ENCODE measurements around the gene MAP4K4.
A peak's percentile ranks its signal among the peaks of the same experiment; 100 is the strongest.
"Not testable (repeated sequence)": the region's sequence is repeated elsewhere in the genome, so short reads cannot be mapped to it uniquely, and the experiment has no call there.

The MAP4K4 gene

DNA sequence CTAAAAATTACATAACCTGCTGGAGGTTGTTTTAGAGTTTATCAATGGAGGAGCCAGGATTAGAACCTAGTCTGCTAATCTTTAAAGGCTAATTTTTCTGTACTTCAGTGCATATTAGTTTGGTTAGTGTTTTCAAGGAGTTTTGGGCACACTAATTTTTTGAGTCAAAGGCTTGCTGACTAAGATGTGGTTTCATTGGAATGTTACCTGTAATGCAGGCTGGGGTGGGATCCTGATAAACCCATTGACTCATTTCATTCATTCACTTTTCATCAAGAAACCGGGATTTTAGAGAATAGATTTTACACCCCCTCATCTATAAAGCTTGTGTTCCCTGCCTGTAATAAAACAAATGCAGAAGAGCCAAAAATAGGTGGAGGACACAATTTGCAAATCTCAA lies 202.4 kb downstream of the MAP4K4 start:
- no peak for DNase-seq
- intact Hi-C loops (cut with DNase I): no loop called here

DNA sequence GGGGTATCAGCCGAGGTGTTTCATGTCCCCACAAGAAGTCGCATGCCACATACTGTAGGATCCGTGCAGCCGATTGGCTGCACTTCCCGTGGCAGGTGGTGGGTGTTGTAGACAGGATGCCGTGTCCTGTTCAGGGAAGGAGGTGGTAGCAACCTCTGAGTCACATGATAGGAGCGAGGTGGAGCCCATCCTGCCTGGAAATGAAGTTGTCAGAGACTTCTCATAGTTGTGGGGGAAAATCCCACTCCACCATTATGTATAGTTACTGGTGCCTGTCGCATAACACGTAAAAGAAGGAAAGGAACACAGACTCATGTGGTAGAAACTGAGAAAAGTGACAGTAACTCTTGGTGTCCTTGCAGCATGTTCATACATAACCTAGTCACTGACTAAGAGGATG lies 202.9 kb downstream of the MAP4K4 start:
- intact Hi-C loops (cut with DNase I): no loop called here
- DNase-seq: no peak

GRCh38 chr2:101901241-101901640 lies 203.7 kb downstream of the MAP4K4 start:
- no peak for DNase-seq
- intact Hi-C loops (cut with DNase I): no loop called here

GRCh38 chr2:101902169-101902568 lies 204.7 kb downstream of the MAP4K4 start:
- no peak for DNase-seq
- intact Hi-C loops (cut with DNase I): no loop called here

DNA sequence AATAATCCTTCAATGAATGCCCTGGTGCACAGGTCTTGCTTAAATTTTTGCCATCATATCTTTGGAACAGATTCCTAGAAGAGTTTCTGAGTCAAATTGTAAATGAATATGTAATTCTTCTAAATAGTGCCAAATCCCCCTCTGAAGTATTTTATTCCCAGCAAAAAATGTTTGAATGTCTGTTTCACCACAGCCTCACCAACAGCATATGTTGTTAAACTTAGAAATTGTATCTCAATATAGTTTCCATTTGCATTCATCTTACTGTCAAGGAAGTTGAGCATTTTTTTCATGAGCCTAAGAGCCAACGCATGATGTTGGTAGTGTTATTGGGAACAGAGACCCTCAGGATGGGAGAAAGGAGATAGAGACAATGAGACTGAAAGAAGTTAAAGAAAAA lies 207.4 kb downstream of the MAP4K4 start:
- intact Hi-C loops (cut with DNase I): no loop called here
- no peak for DNase-seq

DNA sequence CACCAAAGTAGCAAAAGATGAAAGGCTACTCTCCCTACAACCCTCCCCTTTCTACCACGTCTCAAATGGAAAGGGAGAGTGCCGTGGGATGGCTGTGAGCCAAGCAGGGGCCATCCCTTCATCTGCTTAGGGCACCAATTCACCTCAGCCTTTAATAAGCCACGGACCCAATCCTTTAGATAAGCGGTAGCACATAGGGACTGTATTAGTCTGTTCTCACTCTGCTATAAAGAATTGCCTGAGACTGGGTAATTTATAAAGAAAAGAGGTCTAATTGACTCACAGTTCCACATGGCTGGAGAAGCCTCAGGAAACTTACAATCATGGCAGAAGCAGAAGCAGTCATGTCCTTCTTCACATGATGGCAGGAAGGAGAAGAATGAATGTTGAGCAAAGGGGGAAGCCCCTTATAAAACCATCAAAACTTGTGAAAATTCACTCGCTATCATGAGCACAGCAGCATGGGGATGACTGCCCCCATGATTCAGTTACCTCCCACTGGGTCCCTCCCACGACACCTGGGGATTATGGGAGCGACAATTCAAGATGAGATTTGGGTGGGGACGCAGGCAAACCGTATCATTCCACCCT lies 208.3 kb downstream of the MAP4K4 start:
- DNase-seq: no peak
- intact Hi-C loops (cut with DNase I): no loop called here

DNA sequence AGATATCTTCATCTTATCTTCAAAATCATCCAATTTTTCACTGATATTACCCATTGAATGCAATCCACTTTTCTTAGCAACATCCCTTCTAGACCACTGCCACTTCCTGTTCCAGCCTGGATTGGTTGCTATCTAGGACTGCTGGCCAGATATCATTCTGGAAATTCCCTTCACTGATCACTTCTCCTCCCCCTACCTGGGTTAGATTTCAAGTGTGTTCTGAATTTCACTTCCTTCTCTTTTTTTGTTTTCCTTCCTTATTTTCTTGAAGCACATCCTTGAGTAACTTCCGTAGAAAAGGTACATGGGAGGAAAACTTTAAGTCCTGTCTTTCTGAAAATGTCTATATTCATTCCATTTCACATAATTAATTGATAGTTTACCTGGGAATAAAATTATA lies 212.3 kb downstream of the MAP4K4 start:
- no peak for DNase-seq
- intact Hi-C loops (cut with DNase I): no loop called here

DNA sequence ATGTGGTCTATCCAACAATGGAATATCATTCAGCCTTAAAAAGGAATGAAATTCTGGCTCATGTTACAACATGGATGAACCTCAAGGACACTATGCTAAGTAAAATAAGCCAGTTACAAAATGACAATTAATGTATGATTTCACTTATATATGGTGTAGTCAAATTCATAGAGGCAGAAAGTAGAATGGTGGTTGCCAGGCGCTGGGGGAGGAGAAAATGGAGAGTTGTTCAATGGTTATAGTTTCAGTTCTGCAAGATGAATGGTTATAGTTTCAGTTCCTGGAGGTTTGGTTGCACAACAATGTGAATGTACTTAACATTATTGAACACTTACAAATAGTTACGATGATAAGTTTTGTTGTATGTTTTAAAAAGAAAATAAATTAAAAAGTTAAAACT lies 215.0 kb downstream of the MAP4K4 start:
- intact Hi-C loops (cut with DNase I): no loop called here
- no peak for DNase-seq

- DNase-seq: peak in 3 of 42 donors; percentile 11 to 20 (median 13)
These were observed 223.9 kb downstream of the MAP4K4 start for GRCh38 chr2:101921319-101921952.

DNA sequence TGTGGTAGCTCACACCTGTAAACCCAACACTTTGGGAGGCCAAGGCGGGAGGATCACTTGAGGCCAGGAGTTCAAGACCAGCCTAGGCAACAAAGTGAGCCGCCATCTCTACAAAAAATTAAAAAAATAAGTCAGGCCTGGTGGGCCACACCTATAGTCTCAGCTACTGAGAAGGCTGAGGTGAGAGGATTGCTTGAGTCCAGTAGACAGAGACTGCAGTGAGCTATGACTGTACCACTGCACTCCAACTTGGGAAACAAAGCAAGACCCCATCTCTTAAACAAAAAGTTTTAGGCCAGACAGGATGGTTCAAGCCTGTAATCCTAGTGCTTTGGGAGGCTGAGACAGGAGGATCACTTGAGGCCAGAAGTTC lies 224.4 kb downstream of the MAP4K4 start:
- intact Hi-C loops (cut with DNase I): no loop called here
- no peak for DNase-seq

More at GRCh38 chr2:101921319-101921952, 223.9 kb downstream of the MAP4K4 start:
- intact Hi-C loops (cut with DNase I): no loop called here

- DNase-seq: not testable (repeated sequence)
These were observed 226.8 kb downstream of the MAP4K4 start for GRCh38 chr2:101924311-101924710.

DNA sequence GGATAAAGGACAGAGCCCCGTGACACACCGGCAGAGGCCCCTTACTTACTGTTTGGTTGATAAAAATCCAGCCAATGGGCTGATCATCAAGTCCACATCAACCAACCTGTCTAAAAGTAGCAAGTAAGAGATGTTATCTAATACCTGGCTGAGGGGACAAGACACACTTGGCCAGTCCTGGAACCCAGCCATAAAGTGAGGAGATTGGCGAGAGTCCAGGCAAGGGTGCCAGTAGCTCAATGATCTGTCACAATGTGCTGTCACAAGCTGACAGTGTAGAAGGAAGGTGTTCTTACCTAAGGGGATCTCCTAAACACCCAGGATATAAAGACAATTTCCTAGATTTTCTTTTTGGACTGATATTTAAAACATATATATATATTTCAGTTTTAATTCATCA lies 232.5 kb downstream of the MAP4K4 start:
- no peak for DNase-seq
- intact Hi-C loops (cut with DNase I): no loop called here

More at GRCh38 chr2:101924311-101924710, 226.8 kb downstream of the MAP4K4 start:
- intact Hi-C loops (cut with DNase I): not testable (repeated sequence)

GRCh38 chr2:101930847-101931246 lies 233.3 kb downstream of the MAP4K4 start:
- intact Hi-C loops (cut with DNase I): no loop called here
- DNase-seq: no peak

DNA sequence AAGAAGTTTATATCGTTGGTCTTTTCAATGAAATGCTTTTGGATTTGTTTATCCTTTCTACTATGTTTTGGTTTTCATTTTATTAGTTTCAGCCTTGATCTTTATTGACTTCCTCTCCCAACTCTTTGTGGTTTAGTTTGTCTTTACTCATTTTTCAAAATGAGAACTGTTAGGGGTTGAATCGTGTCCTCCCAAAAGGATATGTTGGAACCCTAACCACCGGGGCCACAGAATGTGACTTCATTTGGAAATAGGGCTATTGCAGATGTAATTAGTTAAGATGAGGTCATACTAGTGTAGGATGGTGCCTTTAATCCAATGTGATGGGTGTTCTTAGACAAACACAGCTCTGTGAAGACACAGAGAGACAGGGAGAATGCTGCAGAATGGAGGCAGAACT lies 233.9 kb downstream of the MAP4K4 start:
- no peak for DNase-seq
- intact Hi-C loops (cut with DNase I): no loop called here

- DNase-seq; intact Hi-C loops (cut with DNase I): not testable (repeated sequence)
These were observed 238.3 kb downstream of the MAP4K4 start for GRCh38 chr2:101935764-101936163.

GRCh38 chr2:101942851-101943250 lies 245.3 kb downstream of the MAP4K4 start:
- DNase-seq: no peak
- intact Hi-C loops (cut with DNase I): no loop called here

Data from head of caudate nucleus (tissue), 42 donors.